IMR-90 (cell line): Measurements from ENCODE around the gene THYN1. TPM values are rescaled to one million over a fixed set of nuclear protein-coding genes. Genes with fewer than 3 reads are reported as not detected.

ENCODE experiments used
- ATAC-seq: fragments of 200-7000 bp; cut with Tn5 transposase; 2 replicates; pipeline ENCODE4 v1.9.1; 2020; ENCODE audit warnings: low read depth, mild to moderate bottlenecking, moderate library complexity
- BruUV-seq: library from RNA; stranded (reverse); fragments of 400-500 nt; replicated peaks from 2 replicates; lab custom pipeline; 2021; lab: Mats Ljungman, UMichigan
- CTCF ChIA-PET: fragments of 300-600 bp; formaldehyde crosslinking; extraction: SDS; loops from one replicate; lab custom pipeline; 2021; ENCODE audit warnings: antibody characterized with exemption; lab: Yijun Ruan, JAX
- POLR2A ChIA-PET: fragments of 300-600 bp; sonication (Branson Sonifier 250); formaldehyde crosslinking; loops from one replicate; lab custom pipeline; 2022; ENCODE audit warnings: antibody characterized with exemption; ENCODE audit not compliant: unreplicated experiment; lab: Charles Lee
- DNase-seq: peaks from one replicate; pipeline ENCODE4 v3.0.0; 2013
- H2AFZ ChIP-seq: replicated peaks from 2 replicates; pipeline ENCODE3; 2013; ENCODE audit warnings: low read length, mild to moderate bottlenecking; ENCODE audit not compliant: poor library complexity
- H2AK5ac ChIP-seq: 2 replicates; pipeline ENCODE4 v1.6.1; 2013; ENCODE audit warnings: low read depth, low read length, inconsistent platforms
- H2AK9ac ChIP-seq: replicated peaks from 2 replicates; pipeline ENCODE3; 2013; ENCODE audit warnings: mild to moderate bottlenecking, low read depth, low read length, moderate library complexity; ENCODE audit not compliant: poor library complexity
- H2BK120ac ChIP-seq: 2 replicates; pipeline ENCODE4 v1.6.1; 2013; ENCODE audit warnings: low read depth, low read length, inconsistent platforms
- H2BK15ac ChIP-seq: 3 replicates; pipeline ENCODE4 v1.6.1; 2013; ENCODE audit warnings: low read depth, low read length, inconsistent platforms
- H2BK20ac ChIP-seq: 2 replicates; pipeline ENCODE4 v1.6.1; 2013; ENCODE audit warnings: low read depth, mild to moderate bottlenecking, inconsistent platforms, low read length, moderate library complexity
- H2BK5ac ChIP-seq: 2 replicates; pipeline ENCODE4 v1.6.1; 2013; ENCODE audit warnings: mild to moderate bottlenecking, low read depth, low read length, inconsistent platforms; ENCODE audit not compliant: poor library complexity, severe bottlenecking
- H3K14ac ChIP-seq: replicated peaks from 2 replicates; pipeline ENCODE4 v1.6.1; 2013; ENCODE audit warnings: low read depth, low read length, inconsistent platforms
- H3K18ac ChIP-seq: 2 replicates; pipeline ENCODE4 v1.6.1; 2013; ENCODE audit warnings: low read depth, low read length, control low read depth
- H3K23ac ChIP-seq: 2 replicates; pipeline ENCODE4 v1.6.1; 2013; ENCODE audit warnings: low read depth, low read length, inconsistent platforms
- H3K27ac ChIP-seq: 2 replicates; pipeline ENCODE4 v1.5.1; 2013; ENCODE audit warnings: mild to moderate bottlenecking, control low read depth, low read length; ENCODE audit not compliant: insufficient read depth
- H3K27me3 ChIP-seq: 2 replicates; pipeline ENCODE4 v1.6.1; 2013; ENCODE audit warnings: low read length; ENCODE audit not compliant: control insufficient read depth, insufficient read depth
- H3K36me3 ChIP-seq: 2 replicates; pipeline ENCODE4 v1.6.1; 2013; ENCODE audit warnings: low read length, mixed read lengths; ENCODE audit not compliant: control insufficient read depth, insufficient read depth
- H3K4ac ChIP-seq: 2 replicates; pipeline ENCODE4 v1.6.1; 2013; ENCODE audit warnings: low read depth, low read length, inconsistent platforms
- H3K4me1 ChIP-seq: 2 replicates; pipeline ENCODE4 v1.6.1; 2013; ENCODE audit warnings: low read length, mixed read lengths; ENCODE audit not compliant: control insufficient read depth, insufficient read depth
- H3K4me2 ChIP-seq: 2 replicates; pipeline ENCODE4 v1.6.1; 2013; ENCODE audit warnings: low read depth, mild to moderate bottlenecking, control low read depth, low read length, moderate library complexity
- H3K4me3 ChIP-seq: 2 replicates; pipeline ENCODE4 v1.5.1; 2013; ENCODE audit warnings: low read depth, mild to moderate bottlenecking, control low read depth, low read length, moderate library complexity; ENCODE audit not compliant: insufficient read depth
- H3K56ac ChIP-seq: 2 replicates; pipeline ENCODE4 v1.6.1; 2013; ENCODE audit warnings: low read length, inconsistent platforms; ENCODE audit not compliant: insufficient read depth; ENCODE audit errors: extremely low read depth
- H3K79me1 ChIP-seq, 2 experiments: 2 replicates each; pipeline ENCODE4 v1.6.1; 2013; ENCODE audit warnings: low read length in 2 of 2, inconsistent platforms in 1 of 2, low read depth in 1 of 2
- H3K9ac ChIP-seq: 2 replicates; pipeline ENCODE4 v1.6.1; 2013; ENCODE audit warnings: low read depth, low read length, control low read depth
- H3K9me1 ChIP-seq: 2 replicates; pipeline ENCODE4 v1.6.1; 2013; ENCODE audit warnings: low read length, inconsistent platforms; ENCODE audit not compliant: insufficient read depth
- H3K9me3 ChIP-seq: 2 replicates; pipeline ENCODE4 v1.6.1; 2013; ENCODE audit warnings: low read length; ENCODE audit not compliant: control insufficient read depth, insufficient read depth
- H4K20me1 ChIP-seq: 2 replicates; pipeline ENCODE4 v1.6.1; 2013; ENCODE audit warnings: low read length, inconsistent platforms; ENCODE audit not compliant: insufficient read depth
- H4K5ac ChIP-seq: 2 replicates; pipeline ENCODE4 v1.6.1; 2013; ENCODE audit warnings: mild to moderate bottlenecking, low read depth, low read length, control low read depth
- H4K8ac ChIP-seq, 2 experiments: 2 replicates each; pipeline ENCODE4 v1.6.1; 2013; ENCODE audit warnings: low read depth in 2 of 2, low read length in 2 of 2, control low read depth in 1 of 2, inconsistent platforms in 1 of 2
- H4K91ac ChIP-seq: 2 replicates; pipeline ENCODE4 v1.6.1; 2013; ENCODE audit warnings: low read depth, low read length, inconsistent platforms; ENCODE audit not compliant: insufficient read depth
- CHD1 ChIP-seq: IDR thresholded peaks from 2 replicates; pipeline ENCODE4 v1.6.1; 2012; ENCODE audit warnings: low read depth, low read length, improper control_type of control experiment
- MAZ ChIP-seq: IDR thresholded peaks from 2 replicates; pipeline ENCODE4 v1.6.1; 2012; ENCODE audit warnings: low read depth, mild to moderate bottlenecking, low read length, improper control_type of control experiment, moderate library complexity, borderline replicate concordance
- SMC3 ChIP-seq: fragments of 150-350 bp; IDR thresholded peaks from 2 replicates; pipeline ENCODE4 v1.6.1; 2016; ENCODE audit warnings: low read depth, mild to moderate bottlenecking, antibody characterized with exemption, low read length, moderate library complexity
- WGBS, 2 experiments: methylation state at CpG; one replicate each; pipeline versions ENCODE4 v1.1.5 to v1.1.7; 2013; ENCODE audit warnings: missing lambda C conversion rate in 2 of 2; ENCODE audit not compliant: insufficient read length in 1 of 2; ENCODE audit errors: extremely low coverage in 2 of 2; 5-methylcytosine and 5-hydroxymethylcytosine counted together
- dilution Hi-C: fragments of 300-500 bp; cut with HindIII; formaldehyde crosslinking; loops from one replicate; pipeline ENCODE4 v1.14.3; 2018; ENCODE audit warnings: low sequenced_read_pairs; ENCODE audit not compliant: unreplicated experiment
- in situ Hi-C: fragments of 300-500 bp; cut with MboI; formaldehyde crosslinking; loops from 3 replicates; pipeline ENCODE4 v1.14.3; 2019; ENCODE audit warnings: low sequenced_read_pairs, inconsistent platforms, mixed read lengths
- intact Hi-C: fragments of 100-400 bp; cut with micrococcal nuclease; formaldehyde crosslinking; loops from 2 replicates; pipeline ENCODE4 v1.10.0; 2022
- polyA plus RNA-seq, 3 experiments: library from polyadenylated mRNA; depleted of rRNA; stranded (reverse); fragments of >200 nt; gene quantifications; 2 replicates each; pipeline ENCODE4 v1.2.3, GENCODE V29; 2012; ENCODE audit warnings: low replicate concordance in 1 of 3
- total RNA-seq: library from RNA; depleted of rRNA; stranded (reverse); fragments of >200 nt; gene quantifications from 2 replicates; pipeline ENCODE4 v1.2.3, GENCODE V29; 2012

THYN1 gene
- total and polyA plus RNA-seq, 2 of the 4 experiments (the other 2 are of a cell fraction) = 43.1 to 72.1 TPM

- BruUV-seq = no TSS peak
- Histone ChIP-seq H2BK15ac (no peak overlapping the region), H2BK120ac (no peak overlapping the region), H3K4me3 (no peak overlapping the region), H2AFZ (no peak overlapping the region), H3K4me1 (no peaks in the 10 kb centered on the region), H3K27ac (no peak overlapping the region), H3K4ac (no peak overlapping the region), H3K4me2 (no peak overlapping the region), H3K14ac (no peak overlapping the region), H2AK9ac (no peak overlapping the region), H3K79me1 (peaks cover 5 to 11% of the 10 kb centered on the region in 2 experiments; a peak in 2 of 4 replicates), H3K56ac (no peak overlapping the region), H3K9me3 (no peaks in the 10 kb centered on the region), H4K5ac (no peak overlapping the region), H3K9me1 (no peaks in the 10 kb centered on the region; the same call in 1 of the 2 replicates), H3K27me3 (no peaks in the 10 kb centered on the region), H3K23ac (no peak overlapping the region), H3K36me3 (peaks cover 42% of the 10 kb centered on the region), H2BK5ac (no peak overlapping the region), H4K8ac (no peak overlapping the region), H4K91ac (no peak overlapping the region), H4K20me1 (no peaks in the 10 kb centered on the region; the same call in 1 of the 2 replicates), H3K18ac (no peak overlapping the region), H2BK20ac (no peak overlapping the region), H2AK5ac (no peak overlapping the region), H3K9ac (no peak overlapping the region)
- no peak for TF ChIP-seq MAZ
- no peak for TF ChIP-seq SMC3
- no peak for TF ChIP-seq CHD1
- no CpG with 5 or more reads among the region's 4 CpGs for WGBS, 2 experiments
- DNase-seq (no peak), ATAC-seq (no peak)
- ChIA-PET CTCF (no interaction called here), POLR2A (no interaction called here)
- dilution Hi-C loops (no loop called here), intact Hi-C loops (loop anchor here (10.0 kb wide), 1 partner anchor 214 kb away; no protein-coding TSS in a partner anchor), in situ Hi-C loops (loop anchor here (10.0 kb wide), 1 partner anchor 214 kb away; no protein-coding TSS in a partner anchor)
These were observed 5.4 kb upstream of the THYN1 start for GRCh38 chr11:134258577-134258976.
